SIG-M5 (cell line): Measurements from ENCODE around the gene RAB11A.
A peak's percentile ranks its signal among the peaks of the same experiment; 100 is the strongest.
"Not testable (repeated sequence)": the region's sequence is repeated elsewhere in the genome, so short reads cannot be mapped to it uniquely, and the experiment has no call there.

Experiments used
- DNase-seq: peaks from one replicate; lab custom pipeline; 2025; lab: John Stamatoyannopoulos, UW

RAB11A gene

DNA sequence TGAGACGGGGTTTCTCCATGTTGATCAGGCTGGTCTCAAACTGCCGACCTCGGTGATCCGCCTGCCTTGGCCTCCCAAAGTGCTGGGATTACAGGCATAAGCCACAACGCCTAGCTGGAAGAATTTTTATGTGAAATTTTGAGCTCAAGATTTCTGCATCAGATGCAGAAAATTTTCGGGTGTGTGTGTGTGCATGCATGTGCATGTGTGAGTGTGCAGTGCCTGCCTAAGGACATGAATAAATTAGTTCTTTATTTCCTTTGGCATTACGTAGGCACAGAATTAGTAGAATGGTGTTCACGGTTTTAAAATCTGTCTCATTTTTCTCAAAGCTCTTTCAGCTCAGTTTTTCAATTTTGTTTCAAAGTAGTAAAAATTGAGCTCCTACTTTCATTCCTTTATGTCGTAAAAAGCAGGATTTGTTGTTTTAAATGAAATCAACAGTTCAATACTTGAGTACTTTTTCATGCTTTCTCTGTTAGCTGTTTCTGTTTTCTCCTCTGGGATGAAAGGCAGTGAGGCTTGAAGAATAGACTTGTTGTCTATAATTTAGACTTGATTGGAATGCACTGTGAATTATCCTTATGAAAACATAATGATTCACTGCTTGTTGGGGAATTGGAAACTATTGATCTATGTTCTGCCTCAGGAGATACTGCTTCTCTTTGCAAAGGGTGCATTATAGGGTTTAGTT lies 23.3 kb upstream of the RAB11A start:
- DNase-seq: no peak

DNA sequence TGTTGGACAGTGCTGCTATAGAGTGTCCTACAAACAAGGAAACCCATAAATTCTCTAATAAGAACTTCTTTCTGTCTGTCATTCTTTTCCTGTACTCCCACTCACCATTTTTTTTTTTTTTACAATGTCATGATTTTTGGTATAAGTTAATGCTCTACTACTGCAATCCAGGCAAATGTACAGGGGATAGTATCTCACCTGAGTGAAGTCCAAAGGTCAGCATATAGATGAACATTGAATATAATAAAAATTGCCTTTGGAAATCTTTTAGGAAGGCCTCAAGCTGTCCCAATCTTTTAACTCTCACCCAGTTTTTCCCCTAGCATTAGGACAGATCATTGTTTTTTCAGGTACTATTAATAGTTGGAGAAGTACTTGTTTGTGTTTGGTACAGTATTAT lies 21.3 kb upstream of the RAB11A start:
- DNase-seq: no peak

DNA sequence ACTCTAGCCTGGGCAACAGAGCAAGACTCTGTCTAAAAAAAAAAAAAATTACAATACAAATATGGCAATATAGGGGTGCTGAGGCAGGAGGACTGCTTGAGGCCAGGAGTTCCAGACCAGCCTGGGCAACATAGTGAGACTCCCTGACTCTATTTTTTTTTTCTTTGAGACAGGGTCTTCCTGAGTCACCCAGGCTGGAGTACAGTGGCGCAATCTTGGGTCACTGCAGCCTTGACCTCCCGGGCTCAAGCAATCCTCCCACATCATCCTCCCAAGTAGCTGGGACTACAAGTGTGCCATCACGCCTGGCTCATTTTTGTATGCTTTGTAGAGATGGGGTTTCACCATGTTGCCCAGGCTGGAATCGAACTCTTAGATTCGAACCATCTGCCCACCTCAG lies 17.3 kb upstream of the RAB11A start:
- DNase-seq: no peak

DNA sequence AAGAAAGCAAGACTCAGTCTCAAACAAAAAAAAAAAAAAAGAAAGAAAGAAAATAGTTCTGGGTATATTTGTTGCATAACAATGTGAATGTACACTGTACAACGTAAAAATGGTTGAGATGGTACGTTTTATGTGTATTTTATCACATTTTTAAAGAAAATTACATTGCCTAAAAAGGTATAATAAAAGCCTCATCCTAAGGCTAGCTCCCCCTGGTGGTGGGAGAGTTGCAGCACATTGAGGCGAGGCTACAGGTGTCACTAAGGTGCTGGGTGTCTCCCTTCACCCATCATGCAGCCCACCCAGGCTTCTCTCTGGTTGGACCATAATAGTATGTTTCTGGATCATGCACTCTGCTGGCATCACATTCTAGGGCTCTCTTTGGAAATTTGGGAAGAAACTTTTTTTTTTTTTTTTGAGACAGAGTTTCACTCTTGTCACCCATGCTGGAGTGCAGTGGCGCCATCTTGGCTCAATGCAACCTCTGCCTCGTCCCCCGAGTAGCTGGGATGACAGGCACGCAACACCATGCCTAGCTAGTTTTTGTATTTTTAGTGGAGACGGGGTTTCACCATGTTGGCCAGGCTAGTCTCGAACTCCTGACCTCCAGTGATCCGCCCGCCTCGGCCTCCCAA lies 12.4 kb upstream of the RAB11A start:
- DNase-seq: no peak

DNA sequence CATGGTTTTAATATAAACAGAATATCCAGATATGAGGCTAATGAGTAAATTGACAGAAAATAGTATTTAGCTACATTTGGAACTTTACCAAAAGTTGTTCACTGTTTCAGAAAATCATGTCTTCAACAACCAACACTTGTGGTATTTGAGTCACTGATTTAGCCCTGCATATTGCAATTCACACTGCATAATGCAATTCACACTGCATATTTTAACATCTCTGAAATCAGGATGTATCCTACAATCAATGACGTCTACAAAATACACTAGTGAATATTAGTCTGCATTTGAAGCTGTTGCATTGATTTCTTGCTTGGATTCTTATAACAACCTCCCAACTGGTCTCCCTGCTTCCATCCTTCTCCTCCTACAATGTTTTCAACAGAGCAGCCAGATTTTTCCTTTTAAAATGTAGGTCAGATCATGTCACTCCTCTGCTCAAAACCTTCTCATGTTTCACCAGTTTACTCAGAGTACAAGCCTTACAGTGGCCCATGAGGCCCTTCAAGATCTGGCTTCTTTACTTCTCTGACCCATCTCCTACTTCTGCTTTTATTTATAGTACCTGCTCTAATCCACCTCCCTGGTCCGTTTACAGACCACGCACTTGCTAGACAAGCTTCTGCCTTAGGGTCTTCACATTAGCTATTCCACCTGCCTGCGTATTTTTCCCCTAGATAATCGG lies 11.4 kb upstream of the RAB11A start:
- DNase-seq: no peak

DNA sequence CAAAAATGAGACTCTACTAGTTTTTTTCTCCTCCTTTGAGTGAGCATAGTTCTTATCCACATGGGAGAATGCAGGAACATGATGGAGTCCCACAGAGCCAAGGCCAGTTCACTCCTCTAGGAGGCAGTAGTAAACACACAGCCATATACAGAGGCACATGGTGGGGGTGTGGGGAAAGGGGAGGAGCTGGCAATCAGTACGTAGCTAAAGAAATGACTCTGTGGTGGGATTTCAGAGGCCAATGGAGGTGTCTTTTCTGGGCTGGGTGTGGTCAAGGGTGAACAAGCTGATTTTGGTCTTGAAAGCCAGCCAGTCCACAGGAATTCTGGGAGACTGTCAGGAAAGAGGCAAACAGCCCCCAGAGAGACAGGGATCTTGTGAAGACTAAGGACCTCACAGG lies 6.6 kb upstream of the RAB11A start:
- DNase-seq: peak; percentile 2

DNA sequence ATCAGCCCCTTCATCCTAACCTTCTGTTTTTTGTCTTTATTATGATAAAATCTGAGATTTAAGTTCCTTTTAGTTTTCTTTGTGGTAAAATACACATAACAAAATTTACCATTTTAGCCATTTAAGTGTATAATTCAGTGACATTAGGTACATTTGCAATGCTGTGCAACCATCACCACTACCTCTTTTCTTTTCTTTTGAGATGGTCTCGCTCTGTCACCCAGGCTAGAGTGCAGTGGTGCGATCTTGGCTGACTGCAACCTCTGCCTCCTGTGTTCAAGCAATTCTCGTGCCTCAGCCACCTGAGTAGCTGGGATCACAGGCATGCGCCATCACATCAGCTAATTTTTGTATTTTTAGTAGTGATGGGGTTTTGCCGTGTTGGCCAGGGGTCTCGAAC lies 6.2 kb upstream of the RAB11A start:
- no peak for DNase-seq

DNA sequence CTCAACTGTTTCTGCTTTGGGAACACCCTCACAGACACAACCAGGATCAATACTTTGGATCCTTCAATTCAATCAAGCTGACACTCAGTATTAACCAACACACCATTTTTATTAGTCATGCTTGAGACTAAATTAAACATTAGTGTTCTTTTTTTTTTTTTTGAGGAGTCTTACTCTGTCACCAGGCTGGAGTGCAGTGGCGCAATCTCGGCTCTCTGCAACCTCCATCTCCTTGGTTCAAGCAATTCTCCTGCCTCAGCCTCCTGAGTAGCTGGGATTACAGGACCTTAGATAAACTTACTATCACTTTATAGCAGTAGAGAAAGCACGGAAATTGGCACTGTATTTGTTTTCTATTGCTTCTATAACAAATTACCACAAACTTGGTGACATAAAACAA lies 2.0 kb upstream of the RAB11A start:
- no peak for DNase-seq

DNA sequence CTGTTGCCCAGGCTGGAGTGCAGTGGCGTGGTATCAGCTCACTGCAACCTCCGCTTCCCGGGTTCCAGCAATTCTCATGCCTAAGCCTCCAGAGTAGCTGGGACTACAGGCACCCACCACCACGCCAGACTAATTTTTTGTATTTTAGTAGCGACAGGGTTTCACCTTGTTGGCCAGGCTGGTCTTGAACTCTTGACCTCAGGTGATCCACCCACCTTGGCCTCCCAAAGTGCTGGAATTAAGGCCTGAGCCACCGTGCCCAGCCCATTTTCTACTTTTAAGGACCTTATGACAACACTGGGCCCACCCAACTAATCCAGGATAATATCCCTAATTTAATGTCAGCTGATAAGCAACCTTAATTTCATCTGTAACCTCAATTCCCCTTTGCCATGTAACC lies 1.4 kb upstream of the RAB11A start:
- not testable (repeated sequence) for DNase-seq

DNA sequence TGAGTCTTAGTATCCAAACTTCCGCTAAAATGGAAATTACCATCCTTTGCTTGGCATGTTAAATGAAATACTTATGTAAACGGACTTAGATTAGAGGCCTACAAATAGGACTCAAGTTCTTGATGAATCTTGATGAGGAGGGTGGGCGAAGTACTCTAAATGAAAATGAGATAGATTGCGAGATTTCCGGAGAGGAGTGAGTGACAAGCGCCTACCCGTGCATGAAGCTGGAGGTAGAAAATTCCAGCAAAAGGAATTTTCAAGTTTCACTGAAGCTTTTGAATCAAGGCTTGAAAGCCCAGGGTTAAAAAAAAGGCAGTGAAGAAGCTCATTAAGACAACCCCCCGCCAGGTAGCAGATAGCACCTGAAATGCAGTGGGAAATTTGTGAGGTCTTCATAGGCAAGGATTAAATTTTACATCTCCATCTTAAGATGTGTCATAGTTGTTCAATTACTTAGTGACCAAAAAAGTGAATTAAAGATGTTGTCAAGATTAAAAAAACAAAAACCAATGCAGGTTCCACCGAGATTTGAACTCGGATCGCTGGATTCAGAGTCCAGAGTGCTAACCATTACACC lies 655 bp upstream of the RAB11A start:
- DNase-seq: no peak

DNA sequence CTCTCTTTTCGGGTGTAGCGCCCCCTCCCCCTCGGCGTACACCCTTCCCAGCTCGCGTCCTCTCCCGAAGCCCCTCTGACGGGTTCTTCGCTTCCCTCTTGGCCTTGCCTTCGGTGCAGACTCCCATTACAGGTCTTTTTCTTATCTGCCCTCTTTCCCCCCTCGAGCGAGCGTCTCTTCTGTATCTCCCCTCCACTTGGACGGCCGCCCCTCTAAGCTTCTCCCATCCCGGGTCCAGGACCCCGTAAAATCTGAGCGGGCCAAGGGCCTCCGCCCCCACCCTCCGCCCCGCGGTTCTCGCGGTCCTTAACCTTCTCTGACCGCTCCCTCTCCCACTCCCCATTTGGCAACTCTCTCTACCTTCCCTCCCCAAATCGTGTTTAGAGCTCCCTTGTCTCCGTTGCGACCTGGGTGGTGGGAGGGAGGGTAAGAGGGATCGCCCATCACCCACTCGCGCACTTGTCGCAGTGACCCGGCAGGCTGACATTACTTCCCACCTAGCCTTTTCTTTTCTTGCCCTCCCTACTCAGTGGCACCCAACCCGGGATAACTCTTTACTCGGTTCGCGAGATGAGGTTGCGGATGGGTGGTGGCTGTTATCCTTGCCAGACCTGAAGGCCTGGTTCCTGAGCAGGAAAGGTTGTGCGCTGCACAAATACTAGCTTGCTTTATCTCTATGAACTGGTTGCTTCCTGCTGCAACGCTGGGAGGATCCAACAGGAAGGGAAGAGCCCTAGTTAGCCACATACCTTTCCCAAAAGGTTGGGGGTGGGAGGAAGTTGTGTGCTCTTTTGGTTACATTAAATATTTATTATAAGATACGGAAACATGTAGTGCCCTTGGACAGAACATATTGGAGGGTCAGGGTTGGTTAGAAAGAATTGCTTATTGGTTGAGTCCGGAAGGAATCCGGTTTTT lies 922 bp downstream of the RAB11A start:
- no peak for DNase-seq

DNA sequence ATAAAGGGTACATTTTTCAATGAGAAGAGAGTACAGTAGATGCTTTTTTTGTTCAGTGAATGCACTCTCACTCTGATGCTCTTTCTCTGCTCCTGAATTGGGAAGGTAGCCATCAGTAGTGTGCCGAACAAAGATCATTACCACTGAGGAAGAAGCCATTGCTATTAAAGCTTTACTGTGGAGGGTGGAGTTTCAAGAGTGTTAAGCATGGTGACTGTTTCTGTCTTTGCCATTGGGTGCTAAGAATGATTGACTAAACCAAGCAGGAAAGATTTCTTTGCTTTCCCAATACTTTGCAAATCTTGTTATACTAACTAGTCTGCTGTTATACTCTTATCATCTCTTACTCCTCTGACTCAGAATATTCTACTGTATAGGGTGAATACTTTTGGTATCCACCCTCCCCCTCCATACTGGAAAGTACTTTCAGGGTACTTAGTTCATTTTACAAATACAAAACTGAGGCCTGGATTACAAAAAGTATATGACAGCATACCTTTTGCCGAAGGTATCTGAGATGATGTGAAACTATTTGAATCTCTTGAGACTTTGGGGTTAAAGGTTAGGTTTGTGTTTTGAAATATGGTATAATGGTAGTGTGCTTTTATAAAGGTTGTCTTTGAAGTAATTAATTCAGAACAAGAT lies 1.7 kb downstream of the RAB11A start:
- peak; percentile 43 for DNase-seq

DNA sequence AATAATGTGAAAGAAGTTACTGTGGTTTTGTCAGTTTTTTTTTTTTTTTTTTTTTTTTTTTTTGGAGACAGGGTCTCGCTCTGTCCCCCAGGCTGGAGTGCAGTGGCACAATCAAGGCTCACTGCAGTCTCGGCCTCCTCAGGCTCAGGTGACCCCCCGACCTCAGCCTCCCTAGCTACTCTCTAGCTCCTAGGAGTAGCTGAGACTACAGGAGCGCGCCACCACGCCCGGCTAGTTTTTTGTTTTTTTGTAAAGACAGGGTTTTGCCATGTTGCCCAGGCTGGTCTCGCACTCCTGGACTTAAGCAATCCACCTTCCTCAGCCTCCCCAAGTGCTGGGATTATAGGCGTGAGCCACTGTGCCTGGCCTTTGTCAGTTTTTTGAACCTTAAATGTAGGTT lies 2.6 kb downstream of the RAB11A start:
- not testable (repeated sequence) for DNase-seq

DNA sequence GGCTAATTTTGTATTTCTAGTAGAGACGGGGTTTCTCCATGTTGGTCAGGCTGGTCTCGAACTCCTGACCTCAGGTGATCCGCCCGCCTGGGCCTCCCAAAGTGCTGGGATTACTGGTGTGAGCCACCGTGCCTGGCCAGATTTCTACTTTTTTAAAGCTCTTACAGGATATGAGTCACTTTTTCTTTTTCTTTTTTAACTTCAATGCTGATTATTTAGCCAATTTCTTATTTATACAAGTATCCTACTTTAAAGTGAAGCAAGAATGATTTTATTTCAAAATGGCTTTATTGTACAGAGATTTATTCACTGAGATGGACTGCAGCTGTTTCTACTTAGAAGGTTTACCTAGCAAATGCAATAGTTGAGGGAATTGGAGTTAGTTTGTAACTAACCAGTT lies 3.3 kb downstream of the RAB11A start:
- DNase-seq: not testable (repeated sequence)

DNA sequence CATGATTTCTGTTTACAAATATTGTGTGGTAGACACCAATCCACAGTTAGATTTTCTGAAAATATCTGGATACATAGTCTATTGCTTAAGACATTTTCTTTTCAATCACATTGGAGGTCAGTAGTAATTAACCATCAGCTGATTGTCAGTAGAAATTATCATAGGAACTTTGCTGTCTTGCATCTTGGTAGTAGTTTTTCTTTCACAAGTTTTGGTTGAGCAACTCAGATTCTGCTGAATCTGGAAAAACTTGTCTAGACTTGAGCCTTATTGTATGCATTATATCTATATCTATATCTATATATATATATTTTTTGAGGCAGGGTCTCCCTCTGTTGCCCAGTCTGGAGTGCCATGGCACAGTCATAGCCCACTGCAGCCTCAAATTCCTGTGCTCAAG lies 4.0 kb downstream of the RAB11A start:
- no peak for DNase-seq

DNA sequence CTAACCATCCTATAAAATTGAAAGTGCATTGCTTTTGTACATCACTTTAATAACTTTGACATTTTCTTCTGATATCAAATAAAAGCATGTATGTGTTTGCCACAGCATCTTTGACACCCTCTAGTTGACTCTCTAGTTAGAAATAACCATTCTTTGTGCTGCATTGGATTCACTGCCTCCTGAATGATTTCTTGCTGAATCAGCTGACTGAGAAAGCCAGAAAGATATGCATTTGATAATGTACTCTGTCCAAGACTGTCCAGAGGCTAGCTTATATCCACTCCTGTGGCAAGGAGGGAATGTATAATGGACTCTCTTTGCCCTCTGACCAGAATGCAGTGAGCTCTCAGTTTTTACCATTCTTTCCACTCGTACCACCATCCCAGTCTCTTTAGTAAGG lies 6.2 kb downstream of the RAB11A start:
- no peak for DNase-seq

DNA sequence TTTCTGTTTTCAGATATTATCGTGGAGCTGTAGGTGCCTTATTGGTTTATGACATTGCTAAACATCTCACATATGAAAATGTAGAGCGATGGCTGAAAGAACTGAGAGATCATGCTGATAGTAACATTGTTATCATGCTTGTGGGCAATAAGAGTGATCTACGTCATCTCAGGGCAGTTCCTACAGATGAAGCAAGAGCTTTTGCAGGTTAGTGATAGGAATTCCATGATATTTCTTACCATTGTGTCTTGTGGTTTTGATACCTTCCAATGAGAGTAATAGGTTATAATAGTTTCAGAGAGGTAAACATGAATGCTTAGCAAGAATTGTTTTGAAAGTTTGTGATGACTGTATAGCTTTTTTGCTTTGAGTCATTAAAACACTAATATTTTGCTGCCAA lies 8.5 kb downstream of the RAB11A start:
- no peak for DNase-seq

DNA sequence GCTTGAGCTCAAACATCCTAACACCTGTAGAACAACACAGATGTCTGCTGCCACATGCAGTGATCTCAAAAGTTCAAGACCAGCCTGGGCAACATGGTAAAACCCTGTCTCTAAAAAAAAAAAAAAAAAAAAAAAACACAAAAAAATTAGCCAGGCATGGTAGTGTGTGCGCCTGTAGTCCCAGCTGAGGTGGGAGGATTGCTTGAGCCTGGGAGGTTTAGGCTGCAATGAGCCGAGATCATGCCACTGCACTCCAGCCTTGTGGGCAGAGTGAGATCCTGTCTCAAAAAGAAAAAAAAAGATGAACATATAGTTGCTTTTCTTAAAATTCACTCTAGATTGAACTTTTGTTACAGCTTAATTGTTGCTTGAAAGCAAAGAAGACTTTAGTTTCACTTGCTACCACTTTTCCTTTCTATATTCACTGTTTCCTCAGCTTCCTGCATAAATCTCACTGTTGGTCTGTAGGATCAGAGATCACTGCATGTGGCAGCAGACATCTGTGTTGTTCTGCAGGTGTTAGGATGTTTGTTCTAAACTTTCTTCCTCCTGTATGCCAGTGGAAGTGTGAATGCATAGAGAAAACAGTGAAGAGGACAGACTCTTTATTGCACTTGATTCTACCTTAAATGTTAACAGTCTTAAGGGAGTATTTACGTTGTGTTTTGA lies 12.6 kb downstream of the RAB11A start:
- DNase-seq: no peak

DNA sequence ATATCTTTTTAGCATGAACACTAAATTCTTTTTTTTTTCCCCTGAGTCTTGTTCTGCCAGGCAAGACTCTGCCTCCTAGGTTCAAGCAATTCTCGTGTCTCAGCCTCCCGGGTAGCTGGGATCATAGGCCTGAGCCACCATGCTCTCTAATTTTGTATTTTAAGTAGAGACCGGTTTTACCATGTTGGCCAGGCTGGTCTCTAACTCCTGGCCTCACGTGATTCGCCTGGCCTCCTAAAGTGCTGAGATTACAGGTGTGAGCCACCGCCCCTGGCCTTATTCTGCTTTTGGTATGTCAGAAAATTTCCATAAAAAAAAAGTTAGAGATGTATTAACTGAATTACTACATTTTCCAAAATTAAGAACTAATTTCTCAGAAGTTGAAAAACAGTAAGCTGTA lies 14.3 kb downstream of the RAB11A start:
- DNase-seq: no peak

DNA sequence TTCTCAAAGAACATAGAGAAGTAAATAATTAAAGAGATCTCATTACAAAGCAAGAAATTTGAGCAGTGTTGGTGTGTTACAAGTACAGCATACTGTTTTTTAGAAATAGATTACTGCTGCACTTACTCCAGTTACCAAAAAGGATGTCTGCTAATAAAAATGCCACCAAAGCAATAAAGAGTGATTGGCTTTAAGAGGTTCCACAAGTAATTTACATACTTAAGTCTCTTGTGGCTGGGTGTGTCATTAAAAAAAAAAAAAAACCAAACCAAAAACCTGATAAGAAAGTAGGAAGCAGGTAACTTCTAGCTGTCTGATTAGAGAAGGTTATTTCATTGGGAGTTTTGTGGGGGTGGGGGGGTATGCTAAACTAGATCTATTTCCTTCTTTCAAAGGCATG lies 15.2 kb downstream of the RAB11A start:
- no peak for DNase-seq

DNA sequence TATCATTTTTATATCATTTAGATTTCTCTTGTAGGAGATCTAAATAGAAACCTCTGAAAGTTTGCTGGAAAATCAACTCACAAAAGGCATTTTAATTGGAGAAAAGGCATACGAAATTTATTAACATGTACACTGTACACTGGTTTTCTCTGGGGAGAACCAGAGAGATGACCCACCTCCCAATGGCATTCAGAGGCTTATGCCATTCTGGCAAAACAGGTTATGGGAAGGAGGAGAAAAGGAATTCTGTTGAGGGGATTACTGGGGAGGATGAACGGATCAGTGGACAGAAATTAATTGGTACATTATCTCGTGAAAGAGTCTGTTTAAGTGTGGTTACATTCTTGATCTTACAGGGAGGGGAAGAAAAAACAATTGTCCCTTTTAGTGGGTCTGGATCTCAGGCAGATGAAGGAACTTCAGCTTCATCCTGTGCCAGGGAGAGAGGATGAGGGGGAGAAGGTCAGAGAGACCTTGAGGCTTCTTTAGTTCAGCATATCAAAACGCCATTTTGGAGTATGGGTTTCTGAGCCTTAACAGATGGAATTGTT lies 16.5 kb downstream of the RAB11A start:
- no peak for DNase-seq
